Measurements from ENCODE around the gene ARID5B. TPM values are rescaled to one million over a fixed set of nuclear protein-coding genes. Genes with fewer than 3 reads are reported as not detected.

Gene ARID5B
- total and polyA plus RNA-seq, 2 donors (not counting 3 experiments of a cell fraction or from before 2014, with no cell fraction given) = 5.6 to 8.9 TPM

- Histone ChIP-seq H3K4me2 (ENCODE audit: insufficient read depth, low read length) (no peak overlapping the region), H3K4me3 (replicated peaks in 1 of 3; ENCODE audit: insufficient read depth in 1 of 3, low read depth in 1 of 3, low read length in 3 of 3) (no peak overlapping the region), H3K36me3 (ENCODE audit: control insufficient read depth in 2 of 2, extremely low read depth in 1 of 2, insufficient read depth in 2 of 2, low read length in 2 of 2) (no peaks in the 10 kb centered on the region), H2AFZ (ENCODE audit: low read depth, low read length) (no peak overlapping the region), H3K27me3 (ENCODE audit: control insufficient read depth in 2 of 2, insufficient read depth in 2 of 2, low read length in 2 of 2) (no peaks in the 10 kb centered on the region), H3K27ac (ENCODE audit: insufficient read depth, low read depth, low read length) (no peak overlapping the region), H3K9me3 (replicated peaks; ENCODE audit: control insufficient read depth, insufficient read depth, low read length) (no peaks in the 10 kb centered on the region), H3K4me1 (ENCODE audit: control insufficient read depth, extremely low read depth, insufficient read depth, low read length) (peaks cover 37% of the 10 kb centered on the region), H3K9ac (replicated peaks; ENCODE audit: extremely low read depth, insufficient read depth, low read length) (no peak overlapping the region), H4K20me1 (replicated peaks; ENCODE audit: control insufficient read depth, extremely low read depth, insufficient read depth, low read length) (no peaks in the 10 kb centered on the region), H3K79me2 (ENCODE audit: control insufficient read depth, insufficient read depth, low read length) (no peaks in the 10 kb centered on the region), H3K9me1 (replicated peaks; ENCODE audit: control insufficient read depth, extremely low read depth, insufficient read depth, low read length) (no peaks in the 10 kb centered on the region)
- TF ChIP-seq MYC (IDR thresholded peaks at IDR 0.05; ENCODE audit: low read depth, low read length) (no peak), POLR2AphosphoS5 (IDR thresholded peaks at IDR 0.05; ENCODE audit: insufficient read depth, low read depth, low read length) (no peak), EZH2 (IDR thresholded peaks at IDR 0.05; ENCODE audit: borderline replicate concordance, low read depth, low read length, severe bottlenecking) (no peak), CTCF (IDR thresholded peaks at IDR 0.05; ENCODE audit: extremely low read depth in 1 of 2, insufficient read depth in 1 of 2, low read depth in 1 of 2, low read length in 2 of 2) (no peak), FOS (IDR thresholded peaks at IDR 0.05; ENCODE audit: borderline replicate concordance, insufficient read depth, low read length) (no peak), POLR2A (IDR thresholded peaks at IDR 0.05; ENCODE audit: low read depth, low read length) (no peak), JUN (IDR thresholded peaks at IDR 0.05; ENCODE audit: borderline replicate concordance, insufficient read depth, insufficient read length, low read depth) (no peak), MAX (IDR thresholded peaks at IDR 0.05; ENCODE audit: insufficient read depth, insufficient read length) (no peak), GATA2 (IDR thresholded peaks at IDR 0.05; ENCODE audit: insufficient read depth, insufficient read length, low read depth, low read length) (no peak)
- intact Hi-C loops (cut with micrococcal nuclease) = no loop called here
- dilution Hi-C loops (cut with MboI; ENCODE audit: extremely low pct_ligation_motif_present, low sequenced_read_pairs) = no loop called here
- CTCF ChIA-PET = interaction anchor here (2.0 kb wide), 1 partner anchor 165 kb away, joined by 7 read pairs; no protein-coding TSS in a partner anchor
- BruUV-seq (replicated peaks) = no TSS peak
- FAIRE-seq (no peak), DNase-seq (ENCODE audit: low read depth, low spot score) (no peak)
- POLR2A ChIA-PET = interaction anchor here (1.3 kb wide), 1 partner anchor 165 kb away, joined by 3 read pairs; no protein-coding TSS in a partner anchor
Measured at GRCh38 chr10:62079885-62080559, 178.5 kb downstream of the ARID5B start.

All from endothelial cell of umbilical vein (primary cell).